NCI-H1694 (cell line): ENCODE data around the gene SLC36A4.
"Not testable (repeated sequence)": the region's sequence is repeated elsewhere in the genome, so short reads cannot be mapped to it uniquely, and the experiment has no call there.

Source experiments
- DNase-seq: peaks from one replicate; lab custom pipeline; 2025; lab: John Stamatoyannopoulos, UW

The SLC36A4 gene

GRCh38 chr11:93197380-93198214, at the start of gene SLC36A4:
Gene SLC36A4 (minus strand): TSS chr11:93197991. CDS start chr11:93197832, 159 bp downstream.
- DNase-seq, result peak; percentile 24

GRCh38 chr11:93246790-93247189, 49.0 kb upstream of the SLC36A4 start:
- not testable (repeated sequence) for DNase-seq

- DNase-seq, result no peak
Measured at GRCh38 chr11:93244018-93244417, 46.2 kb upstream of the SLC36A4 start.

GRCh38 chr11:93239966-93240365, 42.2 kb upstream of the SLC36A4 start:
- no peak for DNase-seq

- DNase-seq, result no peak
Measured at GRCh38 chr11:93238956-93239355, 41.2 kb upstream of the SLC36A4 start.

- DNase-seq, result no peak
Measured at GRCh38 chr11:93236741-93237675, 39.2 kb upstream of the SLC36A4 start.

GRCh38 chr11:93234602-93235207, 36.9 kb upstream of the SLC36A4 start:
- DNase-seq, result peak; percentile 25

- DNase-seq, result no peak
Measured at GRCh38 chr11:93229876-93230275, 32.1 kb upstream of the SLC36A4 start.

GRCh38 chr11:93225662-93226061, 27.9 kb upstream of the SLC36A4 start:
- peak; percentile 22 for DNase-seq

- DNase-seq, result no peak
Measured at GRCh38 chr11:93221539-93221938, 23.7 kb upstream of the SLC36A4 start.

GRCh38 chr11:93220078-93220477, 22.3 kb upstream of the SLC36A4 start:
- no peak for DNase-seq

GRCh38 chr11:93219440-93219839, 21.6 kb upstream of the SLC36A4 start:
- DNase-seq, result no peak

- no peak for DNase-seq
Measured at GRCh38 chr11:93216511-93217101, 18.8 kb upstream of the SLC36A4 start.

- no peak for DNase-seq
Measured at GRCh38 chr11:93213622-93214021, 15.8 kb upstream of the SLC36A4 start.

GRCh38 chr11:93212094-93212493, 14.3 kb upstream of the SLC36A4 start:
- DNase-seq, result no peak

- DNase-seq, result no peak
Measured at GRCh38 chr11:93209466-93209865, 11.7 kb upstream of the SLC36A4 start.

- DNase-seq, result no peak
Measured at GRCh38 chr11:93208663-93209270, 11.0 kb upstream of the SLC36A4 start.

- no peak for DNase-seq
Measured at GRCh38 chr11:93199616-93200015, 1.8 kb upstream of the SLC36A4 start.

GRCh38 chr11:93198215-93198845, 539 bp upstream of the SLC36A4 start:
- DNase-seq, result no peak

- no peak for DNase-seq
Measured at GRCh38 chr11:93196816-93197379, 893 bp downstream of the SLC36A4 start.
